ENCODE measurements around the gene SKI.

GRCh38 chr1:2344121-2344681, 116.1 kb downstream of the SKI start:
- no peak for TF ChIP-seq CTCF (IDR thresholded peaks at IDR 0.05; ENCODE audit: low read depth, low read length, poor library complexity, severe bottlenecking)
- no peak for TF ChIP-seq EZH2phosphoT487 (IDR thresholded peaks at IDR 0.05; ENCODE audit: borderline replicate concordance, low read length)
